Spleen (tissue), 11 donors: Measurements from ENCODE around the gene PROSER3. TPM values are rescaled to one million over a fixed set of nuclear protein-coding genes. Genes with fewer than 3 reads are reported as not detected.

Experiments used
- DNase-seq: peaks from one replicate; pipeline ENCODE4 v3.0.0-alpha.2; 2020
- H3K27ac ChIP-seq, 8 donors: fragments of 200-600 bp; sonication (generic) in 7 of 8; 1 replicate in 4 of 8; 2 replicates in 4 of 8; pipeline versions ENCODE4 v1.5.0 to v1.8.0; 2016 to 2021; ENCODE audit warnings: inconsistent platforms in 4 of 8, mild to moderate bottlenecking in 4 of 8, moderate library complexity in 1 of 8
- H3K27me3 ChIP-seq, 7 donors: fragments of 200-600 bp; sonication (generic) in 6 of 7; replicated peaks in 1 of 7; 1 replicate in 4 of 7; 2 replicates in 3 of 7; pipeline versions ENCODE4 v1.5.0 to v1.8.0; 2016 to 2021; ENCODE audit warnings: inconsistent platforms in 3 of 7, mild to moderate bottlenecking in 1 of 7
- H3K36me3 ChIP-seq, 6 donors: fragments of 200-600 bp; sonication (generic) in 5 of 6; 1 replicate in 4 of 6; 2 replicates in 2 of 6; pipeline versions ENCODE4 v1.5.0 to v1.8.0; 2016 to 2021; ENCODE audit warnings: inconsistent platforms in 2 of 6
- H3K4me1 ChIP-seq, 6 donors: fragments of 200-600 bp; sonication (generic) in 5 of 6; 1 replicate in 3 of 6; 2 replicates in 3 of 6; pipeline versions ENCODE4 v1.5.0 to v1.8.0; 2016 to 2021; ENCODE audit warnings: inconsistent platforms in 3 of 6
- H3K4me3 ChIP-seq, 8 donors: fragments of 200-600 bp; sonication (generic) in 7 of 8; 1 replicate in 4 of 8; 2 replicates in 4 of 8; pipeline versions ENCODE4 v1.5.0 to v1.8.0; 2016 to 2021; ENCODE audit warnings: inconsistent platforms in 4 of 8, mild to moderate bottlenecking in 4 of 8, moderate library complexity in 2 of 8
- H3K9me3 ChIP-seq, 8 donors: fragments of 200-600 bp; sonication (generic) in 7 of 8; 1 replicate in 4 of 8; 2 replicates in 4 of 8; pipeline versions ENCODE4 v1.5.0 to v1.8.0; 2016 to 2021; ENCODE audit warnings: inconsistent platforms in 4 of 8
- POLR2A ChIP-seq, 3 donors: fragments of 450-650 bp; IDR thresholded peaks; one replicate each; pipeline ENCODE4 v1.5.1; 2017; ENCODE audit warnings: antibody characterized with exemption in 3 of 3, mild to moderate bottlenecking in 1 of 3
- POLR2AphosphoS5 ChIP-seq, 3 donors: sonication (generic); formaldehyde crosslinking; IDR thresholded peaks; one replicate each; pipeline ENCODE4 v1.5.1; 2017; ENCODE audit warnings: antibody characterized with exemption in 3 of 3
- WGBS, 5 donors: extraction: QIAGEN DNeasy Blood & Tissue Kit in 3 of 5; methylation state at CpG; one replicate each; pipeline versions ENCODE4 v1.1.5 to v1.1.7; 2013 to 2018; 5-methylcytosine and 5-hydroxymethylcytosine counted together
- intact Hi-C: fragments of 100-400 bp; cut with DNase I; formaldehyde crosslinking; loops from one replicate; pipeline ENCODE4 v1.15.0; 2023; ENCODE audit warnings: low total_unique reads
- polyA plus RNA-seq, 3 donors: library from polyadenylated mRNA; stranded (reverse); fragments of 200-250 nt; gene quantifications; one replicate each; pipeline ENCODE4 v1.2.1, GENCODE V29; 2013
- total RNA-seq, 7 donors: library from RNA; depleted of rRNA in 3 of 7; stranded (reverse); fragments of >200 nt in 3 of 7; fragmentation: NEBNext Ultra II Directional in 4 of 7; extraction: Animal tissue kit (Norgen Biotek cat#: 25700) in 4 of 7; gene quantifications; one replicate each; pipeline versions ENCODE4 v1.1.0 to v1.2.1, GENCODE V29; 2016 to 2021
- TF ChIP-seq, protein P1 (sequence below), 11 experiments: fragments of 200-600 bp in 7 of 11; fragments of 450-650 bp in 4 of 11; sonication (generic) in 4 of 11; IDR thresholded peaks in 8 of 11; conservative IDR thresholded peaks in 3 of 11; 1 replicate in 7 of 11; 2 replicates in 4 of 11; pipeline versions ENCODE4 v1.4.0 to v1.8.0; 2016 to 2021; ENCODE audit warnings: antibody characterized with exemption in 11 of 11, inconsistent platforms in 4 of 11, mild to moderate bottlenecking in 1 of 11
- donor health status: healthy with polysubstance abuse.
- donor health status: DM: no; HTN: no; CAD: no; lungs with moderate emphysema.
- donor health status: DM: no; HTN: no; CAD: no.
- donor health status: Bipolar disorder and iron deficiency.
- donor health status: healthy.
- donor health status: DM: no; HTN: no; CAD: no.
- donor health status: DM: yes; HTN: yes; CAD: no.

Gene PROSER3
- total and polyA plus RNA-seq, 10 donors, result 2.0 to 25.2 (median 14.8) TPM

DNA sequence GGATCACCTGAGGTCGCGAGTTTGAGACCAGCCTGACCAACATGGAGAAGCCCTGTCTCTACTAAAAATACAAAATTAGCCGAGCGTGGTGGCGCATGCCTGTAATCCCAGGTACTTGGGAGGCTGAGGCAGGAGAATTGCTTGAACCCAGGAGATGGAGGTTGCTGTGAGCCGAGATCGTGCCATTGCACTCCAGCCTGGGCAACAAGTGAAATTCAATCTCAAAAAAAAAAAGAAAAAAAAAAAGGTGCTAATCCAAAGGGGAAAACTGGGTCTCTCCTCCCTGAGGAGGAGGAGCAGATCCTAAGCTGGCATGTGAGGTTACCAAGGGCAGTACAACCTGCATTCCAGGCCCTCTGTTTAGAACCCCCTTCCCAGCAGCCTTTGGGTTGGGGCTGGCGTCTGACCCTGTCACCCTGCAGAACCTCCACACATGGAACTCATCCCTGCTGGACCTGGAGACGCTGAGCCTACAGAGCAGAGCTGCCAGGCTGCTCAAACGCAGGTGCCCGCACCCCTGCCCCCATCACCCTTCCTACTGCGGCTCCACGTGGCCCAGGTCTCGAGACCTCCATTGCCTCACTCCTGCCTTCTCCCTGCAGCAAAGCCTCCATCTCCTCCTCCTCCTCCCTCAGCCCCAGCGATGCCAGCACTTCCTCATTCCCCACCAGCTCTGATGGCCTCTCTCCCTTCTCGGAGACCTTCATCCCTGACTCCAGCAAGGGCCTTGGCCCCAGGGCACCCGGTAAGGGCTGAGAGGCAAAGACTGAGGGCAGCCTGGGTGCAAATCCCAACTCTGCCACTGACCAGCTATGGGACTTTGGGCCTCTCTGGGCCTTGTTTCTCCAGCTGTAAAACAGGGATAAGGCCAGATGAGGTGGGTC is 6.7 kb downstream of the PROSER3 start:
- TF ChIP-seq POLR2AphosphoS5 (IDR thresholded peaks at IDR 0.05), result no peak
- no peak for TF ChIP-seq POLR2A (IDR thresholded peaks at IDR 0.05)
- TF ChIP-seq, protein P1, sequence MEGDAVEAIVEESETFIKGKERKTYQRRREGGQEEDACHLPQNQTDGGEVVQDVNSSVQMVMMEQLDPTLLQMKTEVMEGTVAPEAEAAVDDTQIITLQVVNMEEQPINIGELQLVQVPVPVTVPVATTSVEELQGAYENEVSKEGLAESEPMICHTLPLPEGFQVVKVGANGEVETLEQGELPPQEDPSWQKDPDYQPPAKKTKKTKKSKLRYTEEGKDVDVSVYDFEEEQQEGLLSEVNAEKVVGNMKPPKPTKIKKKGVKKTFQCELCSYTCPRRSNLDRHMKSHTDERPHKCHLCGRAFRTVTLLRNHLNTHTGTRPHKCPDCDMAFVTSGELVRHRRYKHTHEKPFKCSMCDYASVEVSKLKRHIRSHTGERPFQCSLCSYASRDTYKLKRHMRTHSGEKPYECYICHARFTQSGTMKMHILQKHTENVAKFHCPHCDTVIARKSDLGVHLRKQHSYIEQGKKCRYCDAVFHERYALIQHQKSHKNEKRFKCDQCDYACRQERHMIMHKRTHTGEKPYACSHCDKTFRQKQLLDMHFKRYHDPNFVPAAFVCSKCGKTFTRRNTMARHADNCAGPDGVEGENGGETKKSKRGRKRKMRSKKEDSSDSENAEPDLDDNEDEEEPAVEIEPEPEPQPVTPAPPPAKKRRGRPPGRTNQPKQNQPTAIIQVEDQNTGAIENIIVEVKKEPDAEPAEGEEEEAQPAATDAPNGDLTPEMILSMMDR (IDR thresholded peaks at IDR 0.05 in 8 of 11, conservative IDR thresholded peaks at IDR 0.05 in 3 of 11), result no peak
- Histone ChIP-seq H3K4me1 (peaks cover 0 to 27% (median 6%) of the 10 kb centered on the region in 6 donors), H3K27me3 (no peaks in the 10 kb centered on the region), H3K9me3 (no peaks in the 10 kb centered on the region), H3K27ac (no peak overlapping the region), H3K4me3 (no peak overlapping the region), H3K36me3 (peaks cover 0 to 93% (median 28%) of the 10 kb centered on the region in 6 donors)
- WGBS, 5 donors, result 87 to 95% (median 92%) methylated on average over 17 of the region's 17 CpGs
- intact Hi-C loops, result no loop called here
- no peak for DNase-seq

DNA sequence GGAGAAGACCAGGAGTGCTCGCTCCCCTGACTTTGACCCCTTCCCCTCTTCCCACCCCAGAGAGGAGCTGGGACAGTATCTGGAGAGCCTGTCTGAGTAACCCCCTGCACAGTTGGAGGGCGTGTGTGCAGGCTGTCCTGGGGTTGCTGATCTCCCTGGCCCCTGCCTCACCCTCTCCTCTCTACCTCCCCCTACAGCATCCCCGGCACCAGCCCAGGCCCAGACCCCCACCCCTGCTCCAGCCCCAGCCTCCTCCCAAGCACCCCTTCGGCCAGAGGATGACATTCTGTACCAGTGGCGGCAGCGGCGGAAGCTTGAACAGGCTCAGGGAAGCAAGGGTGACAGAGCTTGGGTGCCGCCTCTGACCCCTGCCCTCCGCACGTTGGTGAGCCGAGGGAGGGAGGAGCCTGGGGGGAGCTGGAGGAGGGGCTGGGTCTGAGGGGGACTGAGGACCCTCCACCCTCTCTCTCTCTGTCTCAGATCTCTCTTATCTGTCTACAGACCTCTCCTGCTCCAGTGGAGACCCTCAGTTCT is 8.7 kb downstream of the PROSER3 start:
- H3K9me3 ChIP-seq, result no peaks in the 10 kb centered on the region
- peaks cover 0 to 19% (median 4%) of the 10 kb centered on the region in 6 donors for H3K4me1 ChIP-seq
- TF ChIP-seq POLR2AphosphoS5 (IDR thresholded peaks at IDR 0.05), result peak in 1 of 3 donors; percentile 33
- TF ChIP-seq, protein P1 (IDR thresholded peaks at IDR 0.05 in 8 of 11, conservative IDR thresholded peaks at IDR 0.05 in 3 of 11), result no peak
- no peak for TF ChIP-seq POLR2A (IDR thresholded peaks at IDR 0.05)
- H3K27me3 ChIP-seq, result no peaks in the 10 kb centered on the region
- peaks cover 0 to 75% (median 28%) of the 10 kb centered on the region in 6 donors for H3K36me3 ChIP-seq
- WGBS, 5 donors, result 78 to 95% (median 92%) methylated on average over 7 to 11 of the region's 11 CpGs
- no peak overlapping the region for H3K4me3 ChIP-seq
- peak overlapping the region in 1 of 8 donors; percentile 53 for H3K27ac ChIP-seq
- intact Hi-C loops, result no loop called here
- no peak for DNase-seq

DNA sequence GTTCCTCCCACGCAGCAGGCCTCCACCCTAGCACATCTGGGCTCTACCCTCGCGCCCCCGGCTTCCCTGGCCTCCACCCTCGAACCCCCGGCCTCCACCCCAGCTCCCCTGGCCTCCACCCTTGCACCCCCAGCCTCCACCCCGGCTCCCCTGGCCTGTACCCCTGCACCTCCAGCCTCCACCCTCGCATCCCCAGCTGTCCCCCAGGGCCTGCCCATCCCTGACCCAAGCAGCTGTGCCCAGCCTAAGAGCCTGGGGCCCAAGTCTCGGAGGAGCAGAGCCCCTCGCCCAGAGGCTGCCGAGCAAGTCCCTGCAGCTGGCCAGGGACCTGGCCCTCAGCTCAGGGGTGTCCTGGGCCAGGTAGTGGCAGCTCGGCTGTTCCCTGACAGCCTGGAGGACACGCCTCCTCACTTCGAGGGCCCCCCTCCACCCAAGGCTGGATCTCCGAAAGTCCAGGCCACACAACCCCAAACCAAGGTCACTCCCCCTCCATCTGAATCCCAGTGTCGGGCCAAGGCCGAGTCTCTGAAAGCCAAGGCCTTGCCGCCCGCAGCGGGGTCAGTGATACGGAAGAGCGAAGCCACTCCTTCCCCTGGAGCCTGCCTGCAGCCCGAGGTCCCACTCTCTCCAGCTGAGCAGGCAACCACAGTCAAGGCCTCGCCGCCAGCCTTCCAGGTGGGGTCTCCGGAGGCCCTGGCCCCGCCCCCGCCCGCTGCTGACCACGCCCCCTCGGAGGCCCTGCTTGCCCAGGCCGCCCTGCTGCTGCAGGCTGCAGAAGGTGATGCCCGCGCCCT is 9.5 kb downstream of the PROSER3 start:
- H3K36me3 ChIP-seq, result peaks cover 0 to 67% (median 23%) of the 10 kb centered on the region in 6 donors
- TF ChIP-seq POLR2AphosphoS5 (IDR thresholded peaks at IDR 0.05) (peak in 2 of 3 donors; percentile 60 to 61), POLR2A (IDR thresholded peaks at IDR 0.05) (no peak)
- TF ChIP-seq, protein P1 (IDR thresholded peaks at IDR 0.05 in 8 of 11, conservative IDR thresholded peaks at IDR 0.05 in 3 of 11), result no peak
- intact Hi-C loops, result no loop called here
- H3K4me3 ChIP-seq, result no peak overlapping the region
- DNase-seq, result no peak
- no peaks in the 10 kb centered on the region for H3K27me3 ChIP-seq
- 68 to 79% (median 69%) methylated on average over 21 to 34 of the region's 34 CpGs for WGBS, 5 donors
- H3K27ac ChIP-seq, result peak overlapping the region in 5 of 8 donors; percentile 23 to 54 (median 49)
- H3K4me1 ChIP-seq, result peaks cover 0 to 19% (median 4%) of the 10 kb centered on the region in 6 donors
- no peaks in the 10 kb centered on the region for H3K9me3 ChIP-seq
